Measurements from ENCODE around the gene OPCML.

DNA sequence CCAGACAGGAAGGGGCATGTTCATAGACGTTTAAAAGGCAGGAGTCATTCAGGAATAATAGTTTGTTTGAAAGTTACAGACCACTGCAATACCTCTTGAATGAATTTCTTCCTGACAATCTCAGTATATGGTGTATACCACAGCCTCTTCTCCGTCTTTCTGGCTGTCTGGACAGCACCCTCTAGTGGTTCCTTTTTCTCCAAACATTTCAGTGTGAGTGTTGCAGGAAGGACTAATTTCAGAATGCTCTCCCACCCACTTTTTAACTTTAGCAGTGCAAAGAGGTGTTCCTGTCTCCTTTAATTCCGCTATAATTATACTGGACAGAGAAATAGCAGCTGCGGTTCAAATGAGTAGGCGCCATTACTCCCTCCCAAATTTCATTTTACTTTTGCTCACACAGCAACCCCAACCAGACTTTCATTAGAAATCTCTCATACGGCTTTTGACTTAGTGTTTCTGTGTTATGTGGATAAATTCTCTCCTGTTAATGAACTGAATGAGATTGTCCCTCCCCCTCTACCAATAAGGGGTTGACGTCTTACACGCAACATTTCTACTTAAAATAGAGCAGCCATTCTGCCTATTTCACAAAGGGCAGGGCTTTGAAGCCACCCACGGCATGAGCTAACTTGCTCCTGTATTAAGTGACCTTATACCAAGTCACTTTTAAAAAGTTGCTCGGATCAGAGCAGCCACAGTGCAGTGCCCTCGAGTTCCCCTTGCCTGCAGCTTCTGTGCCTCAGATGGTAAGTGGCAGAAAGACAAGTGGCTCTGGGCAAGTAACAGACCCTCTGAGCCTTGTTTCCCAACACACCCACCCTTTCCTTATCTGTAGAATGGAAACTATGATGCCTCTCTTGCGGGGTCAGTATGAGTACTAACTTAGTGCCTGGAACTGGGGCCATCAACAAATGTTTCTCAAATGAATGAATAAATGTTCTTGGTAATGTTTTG is 368.6 kb downstream of the OPCML start:
- TF ChIP-seq, protein P1, sequence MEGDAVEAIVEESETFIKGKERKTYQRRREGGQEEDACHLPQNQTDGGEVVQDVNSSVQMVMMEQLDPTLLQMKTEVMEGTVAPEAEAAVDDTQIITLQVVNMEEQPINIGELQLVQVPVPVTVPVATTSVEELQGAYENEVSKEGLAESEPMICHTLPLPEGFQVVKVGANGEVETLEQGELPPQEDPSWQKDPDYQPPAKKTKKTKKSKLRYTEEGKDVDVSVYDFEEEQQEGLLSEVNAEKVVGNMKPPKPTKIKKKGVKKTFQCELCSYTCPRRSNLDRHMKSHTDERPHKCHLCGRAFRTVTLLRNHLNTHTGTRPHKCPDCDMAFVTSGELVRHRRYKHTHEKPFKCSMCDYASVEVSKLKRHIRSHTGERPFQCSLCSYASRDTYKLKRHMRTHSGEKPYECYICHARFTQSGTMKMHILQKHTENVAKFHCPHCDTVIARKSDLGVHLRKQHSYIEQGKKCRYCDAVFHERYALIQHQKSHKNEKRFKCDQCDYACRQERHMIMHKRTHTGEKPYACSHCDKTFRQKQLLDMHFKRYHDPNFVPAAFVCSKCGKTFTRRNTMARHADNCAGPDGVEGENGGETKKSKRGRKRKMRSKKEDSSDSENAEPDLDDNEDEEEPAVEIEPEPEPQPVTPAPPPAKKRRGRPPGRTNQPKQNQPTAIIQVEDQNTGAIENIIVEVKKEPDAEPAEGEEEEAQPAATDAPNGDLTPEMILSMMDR (conservative IDR thresholded peaks at IDR 0.05; ENCODE audit: low read depth, low read length): peak; percentile 74
- no peak for TF ChIP-seq EZH2 (IDR thresholded peaks at IDR 0.05; ENCODE audit: low read length, unreplicated experiment)
- TF ChIP-seq EZH2phosphoT487 (IDR thresholded peaks at IDR 0.05; ENCODE audit: borderline replicate concordance, low read length): no peak

Data from PC-3 (cell line).